ENCODE data around the gene STAT6.

STAT6 gene

GRCh38 chr12:57139796-57140649 is 28.9 kb upstream of the STAT6 start:
- no peak for TF ChIP-seq CTCF (IDR thresholded peaks at IDR 0.05; ENCODE audit: insufficient read depth, low read depth, low read length, missing control alignments)
- no peak for DNase-seq (ENCODE audit: low read depth)
- H3K4me3 ChIP-seq (ENCODE audit: low read depth, low read length): no peak overlapping the region

GRCh38 chr12:57138526-57139272 is 27.5 kb upstream of the STAT6 start:
- TF ChIP-seq CTCF (IDR thresholded peaks at IDR 0.05; ENCODE audit: insufficient read depth, low read depth, low read length, missing control alignments): no peak
- no peak for DNase-seq (ENCODE audit: low read depth)
- no peak overlapping the region for H3K4me3 ChIP-seq (ENCODE audit: low read depth, low read length)

- DNase-seq (ENCODE audit: low read depth): no peak
- TF ChIP-seq CTCF (IDR thresholded peaks at IDR 0.05; ENCODE audit: insufficient read depth, low read depth, low read length, missing control alignments): no peak
- no peak overlapping the region for H3K4me3 ChIP-seq (ENCODE audit: low read depth, low read length)
These were observed 24.6 kb upstream of the STAT6 start for GRCh38 chr12:57135527-57136326.

- no peak for DNase-seq (ENCODE audit: low read depth)
- no peak for TF ChIP-seq CTCF (IDR thresholded peaks at IDR 0.05; ENCODE audit: insufficient read depth, low read depth, low read length, missing control alignments)
- no peak overlapping the region for H3K4me3 ChIP-seq (ENCODE audit: low read depth, low read length)
These were observed 23.8 kb upstream of the STAT6 start for GRCh38 chr12:57134949-57135348.

GRCh38 chr12:57133916-57134315 is 22.8 kb upstream of the STAT6 start:
- H3K4me3 ChIP-seq (ENCODE audit: low read depth, low read length): no peak overlapping the region
- no peak for TF ChIP-seq CTCF (IDR thresholded peaks at IDR 0.05; ENCODE audit: insufficient read depth, low read depth, low read length, missing control alignments)
- DNase-seq (ENCODE audit: low read depth): no peak

- no peak for DNase-seq (ENCODE audit: low read depth)
- no peak for TF ChIP-seq CTCF (IDR thresholded peaks at IDR 0.05; ENCODE audit: insufficient read depth, low read depth, low read length, missing control alignments)
- no peak overlapping the region for H3K4me3 ChIP-seq (ENCODE audit: low read depth, low read length)
These were observed 21.9 kb upstream of the STAT6 start for GRCh38 chr12:57133013-57133569.

Data from GM12865 (cell line).